GM10266 (cell line): ENCODE data around the gene OIT3.

Source experiments
- DNase-seq: peaks from one replicate; pipeline ENCODE4 v3.0.0; 2012; ENCODE audit errors: extremely low spot score
- CTCF ChIP-seq: IDR thresholded peaks from 2 replicates; pipeline ENCODE4 v1.5.1; 2012; ENCODE audit warnings: mild to moderate bottlenecking, low read depth; ENCODE audit not compliant: control insufficient read depth, insufficient read depth; ENCODE audit errors: missing control alignments

OIT3 gene

GRCh38 chr10:72855790-72856189, 37.7 kb upstream of the OIT3 start:
- TF ChIP-seq CTCF: no peak
- no peak for DNase-seq

GRCh38 chr10:72858067-72858466, 35.5 kb upstream of the OIT3 start:
- no peak for DNase-seq
- no peak for TF ChIP-seq CTCF

- TF ChIP-seq CTCF: no peak
- DNase-seq: no peak
Measured at GRCh38 chr10:72862957-72863356, 30.6 kb upstream of the OIT3 start.

- peak; percentile 18 for DNase-seq
- peak; percentile 50 for TF ChIP-seq CTCF
Measured at GRCh38 chr10:72875250-72876055, 18.1 kb upstream of the OIT3 start.

- DNase-seq: no peak
- TF ChIP-seq CTCF: no peak
Measured at GRCh38 chr10:72879245-72879644, 14.3 kb upstream of the OIT3 start.

- DNase-seq: no peak
- TF ChIP-seq CTCF: no peak
Measured at GRCh38 chr10:72881291-72881690, 12.2 kb upstream of the OIT3 start.

- DNase-seq: no peak
- TF ChIP-seq CTCF: no peak
Measured at GRCh38 chr10:72883861-72884260, 9.7 kb upstream of the OIT3 start.
